Esophagus squamous epithelium (tissue), 5 donors: ENCODE results near the gene SUOX. TPM values are rescaled to one million over a fixed set of nuclear protein-coding genes. Genes with fewer than 3 reads are reported as not detected.

ENCODE experiments used
- DNase-seq: peaks from one replicate; lab custom pipeline; 2025; lab: John Stamatoyannopoulos, UW
- H3K27ac ChIP-seq, 4 donors: fragments of 200-600 bp; sonication (generic); one replicate each; pipeline ENCODE4 v1.5.1; 2016 to 2019; ENCODE audit warnings: mild to moderate bottlenecking in 1 of 4
- H3K27me3 ChIP-seq, 4 donors: fragments of 200-600 bp; sonication (generic); 1 replicate in 3 of 4; 2 replicates in 1 of 4; pipeline versions ENCODE4 v1.5.1 to v1.6.0; 2017 to 2021; ENCODE audit warnings: antibody characterized with exemption in 1 of 4
- H3K36me3 ChIP-seq, 3 donors: fragments of 200-600 bp; sonication (generic); one replicate each; pipeline ENCODE4 v1.5.1; 2016 to 2019
- H3K4me1 ChIP-seq, 3 donors: fragments of 200-600 bp; sonication (generic); one replicate each; pipeline ENCODE4 v1.5.1; 2017 to 2019
- H3K4me3 ChIP-seq, 4 donors: fragments of 200-600 bp; sonication (generic); 1 replicate in 3 of 4; 2 replicates in 1 of 4; pipeline ENCODE4 v1.5.1; 2016 to 2019; ENCODE audit warnings: mild to moderate bottlenecking in 2 of 4, moderate library complexity in 1 of 4
- H3K9me3 ChIP-seq, 3 donors: fragments of 200-600 bp; sonication (generic); one replicate each; pipeline ENCODE4 v1.5.1; 2016 to 2019
- POLR2A ChIP-seq, 4 donors: fragments of 450-650 bp; IDR thresholded peaks; one replicate each; pipeline ENCODE4 v1.6.1; 2017; ENCODE audit warnings: antibody characterized with exemption in 4 of 4, mild to moderate bottlenecking in 4 of 4, moderate library complexity in 3 of 4
- WGBS, 2 donors: methylation state at CpG; one replicate each; pipeline ENCODE4 v1.1.5; 2018; 5-methylcytosine and 5-hydroxymethylcytosine counted together
- intact Hi-C: fragments of 100-400 bp; cut with DNase I; formaldehyde crosslinking; loops from one replicate; pipeline ENCODE4 v1.15.0; 2022
- total RNA-seq, 4 donors: library from RNA; depleted of rRNA; stranded (reverse); fragments of >200 nt; gene quantifications; one replicate each; pipeline ENCODE4 v1.1.0, GENCODE V29; 2016
- TF ChIP-seq, protein P1 (sequence below), 6 experiments: fragments of 450-650 bp in 4 of 6; fragments of 200-600 bp in 2 of 6; sonication (generic) in 2 of 6; IDR thresholded peaks; one replicate each; pipeline ENCODE4 v1.5.1; 2016 to 2019; ENCODE audit warnings: antibody characterized with exemption in 6 of 6, mild to moderate bottlenecking in 4 of 6, moderate library complexity in 4 of 6
- donor health status: DM: yes; HTN: yes; CAD: no.

The SUOX gene
- total RNA-seq, 4 donors from 2014 or later, result 16.0 to 30.0 (median 18.5) TPM

DNA sequence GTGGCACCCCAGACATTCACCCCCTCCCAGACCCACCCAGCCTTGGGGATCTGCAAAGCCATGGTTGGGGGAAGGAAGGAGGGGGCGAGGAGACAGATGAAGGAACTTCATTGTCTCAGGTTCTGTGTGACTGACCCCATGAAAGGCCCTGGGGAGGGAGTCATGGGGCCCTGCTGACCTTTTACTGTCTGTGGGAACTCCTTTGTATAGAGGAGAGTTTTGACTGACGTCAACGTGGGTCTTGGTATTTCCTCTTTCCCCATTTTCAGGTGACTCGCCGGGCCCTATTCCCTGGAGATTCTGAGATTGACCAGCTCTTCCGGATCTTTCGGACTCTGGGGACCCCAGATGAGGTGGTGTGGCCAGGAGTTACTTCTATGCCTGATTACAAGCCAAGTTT lies 26.3 kb upstream of the SUOX start:
- DNase-seq, result no peak
- Histone ChIP-seq H3K27ac (peak overlapping the region in 2 of 4 donors; percentile 62 to 94), H3K9me3 (no peaks in the 10 kb centered on the region), H3K27me3 (no peaks in the 10 kb centered on the region), H3K4me3 (no peak overlapping the region), H3K36me3 (peaks cover 0 to 28% (median 0%) of the 10 kb centered on the region in 3 donors), H3K4me1 (peaks cover 18 to 55% (median 33%) of the 10 kb centered on the region in 3 donors)
- intact Hi-C loops, result no loop called here
- 78 to 85% methylated on average over 4 to 6 of the region's 7 CpGs for WGBS, 2 donors
- TF ChIP-seq POLR2A (IDR thresholded peaks at IDR 0.05), result no peak
- TF ChIP-seq, protein P1, sequence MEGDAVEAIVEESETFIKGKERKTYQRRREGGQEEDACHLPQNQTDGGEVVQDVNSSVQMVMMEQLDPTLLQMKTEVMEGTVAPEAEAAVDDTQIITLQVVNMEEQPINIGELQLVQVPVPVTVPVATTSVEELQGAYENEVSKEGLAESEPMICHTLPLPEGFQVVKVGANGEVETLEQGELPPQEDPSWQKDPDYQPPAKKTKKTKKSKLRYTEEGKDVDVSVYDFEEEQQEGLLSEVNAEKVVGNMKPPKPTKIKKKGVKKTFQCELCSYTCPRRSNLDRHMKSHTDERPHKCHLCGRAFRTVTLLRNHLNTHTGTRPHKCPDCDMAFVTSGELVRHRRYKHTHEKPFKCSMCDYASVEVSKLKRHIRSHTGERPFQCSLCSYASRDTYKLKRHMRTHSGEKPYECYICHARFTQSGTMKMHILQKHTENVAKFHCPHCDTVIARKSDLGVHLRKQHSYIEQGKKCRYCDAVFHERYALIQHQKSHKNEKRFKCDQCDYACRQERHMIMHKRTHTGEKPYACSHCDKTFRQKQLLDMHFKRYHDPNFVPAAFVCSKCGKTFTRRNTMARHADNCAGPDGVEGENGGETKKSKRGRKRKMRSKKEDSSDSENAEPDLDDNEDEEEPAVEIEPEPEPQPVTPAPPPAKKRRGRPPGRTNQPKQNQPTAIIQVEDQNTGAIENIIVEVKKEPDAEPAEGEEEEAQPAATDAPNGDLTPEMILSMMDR (IDR thresholded peaks at IDR 0.05), result no peak

DNA sequence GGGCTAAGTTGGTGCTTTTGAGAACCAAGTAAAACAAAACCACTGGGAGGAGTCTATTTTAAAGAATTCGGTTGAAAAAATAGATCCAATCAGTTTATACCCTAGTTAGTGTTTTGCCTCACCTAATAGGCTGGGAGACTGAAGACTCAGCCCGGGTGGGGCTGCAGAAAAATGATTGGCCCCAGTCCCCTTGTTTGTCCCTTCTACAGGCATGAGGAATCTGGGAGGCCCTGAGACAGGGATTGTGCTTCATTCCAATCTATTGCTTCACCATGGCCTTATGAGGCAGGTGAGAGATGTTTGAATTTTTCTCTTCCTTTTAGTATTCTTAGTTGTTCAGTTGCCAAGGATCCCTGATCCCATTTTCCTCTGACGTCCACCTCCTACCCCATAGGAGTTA lies 25.0 kb upstream of the SUOX start:
- Histone ChIP-seq H3K4me1 (peaks cover 16 to 59% (median 41%) of the 10 kb centered on the region in 3 donors), H3K36me3 (peaks cover 0 to 40% (median 0%) of the 10 kb centered on the region in 3 donors), H3K9me3 (no peaks in the 10 kb centered on the region), H3K27ac (peak overlapping the region; percentile 62 to 97 (median 92)), H3K27me3 (no peaks in the 10 kb centered on the region), H3K4me3 (no peak overlapping the region)
- 37 to 56% methylated on average over 3 of the region's 3 CpGs for WGBS, 2 donors
- TF ChIP-seq, protein P1 (IDR thresholded peaks at IDR 0.05), result no peak
- TF ChIP-seq POLR2A (IDR thresholded peaks at IDR 0.05), result no peak
- no peak for DNase-seq
- intact Hi-C loops, result no loop called here

DNA sequence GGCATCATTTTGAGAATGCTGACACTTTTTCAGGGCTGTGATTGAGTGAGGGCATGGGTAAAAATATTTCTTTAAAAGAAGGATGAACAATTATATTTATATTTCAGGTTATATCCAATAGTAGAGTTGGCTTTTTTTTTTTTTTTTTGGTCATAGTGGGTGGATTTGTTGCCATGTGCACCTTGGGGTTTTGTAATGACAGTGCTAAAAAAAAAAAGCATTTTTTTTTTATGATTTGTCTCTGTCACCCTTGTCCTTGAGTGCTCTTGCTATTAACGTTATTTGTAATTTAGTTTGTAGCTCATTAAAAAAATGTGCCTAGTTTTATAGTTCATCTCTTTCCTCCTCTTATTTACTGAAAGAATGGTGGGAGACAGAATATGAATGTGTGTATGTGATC lies 24.6 kb upstream of the SUOX start:
- H3K4me1 ChIP-seq, result peaks cover 12 to 59% (median 40%) of the 10 kb centered on the region in 3 donors
- TF ChIP-seq POLR2A (IDR thresholded peaks at IDR 0.05), result no peak
- TF ChIP-seq, protein P1 (IDR thresholded peaks at IDR 0.05), result no peak
- H3K27ac ChIP-seq, result peak overlapping the region; percentile 91 to 97 (median 96)
- DNase-seq, result no peak
- H3K9me3 ChIP-seq, result no peaks in the 10 kb centered on the region
- intact Hi-C loops, result no loop called here
- H3K36me3 ChIP-seq, result peaks cover 0 to 44% (median 0%) of the 10 kb centered on the region in 3 donors
- 24 to 27% methylated on average over 1 of the region's 1 CpG for WGBS, 2 donors
- peak overlapping the region; percentile 44 to 75 (median 60) for H3K4me3 ChIP-seq
- no peaks in the 10 kb centered on the region for H3K27me3 ChIP-seq

DNA sequence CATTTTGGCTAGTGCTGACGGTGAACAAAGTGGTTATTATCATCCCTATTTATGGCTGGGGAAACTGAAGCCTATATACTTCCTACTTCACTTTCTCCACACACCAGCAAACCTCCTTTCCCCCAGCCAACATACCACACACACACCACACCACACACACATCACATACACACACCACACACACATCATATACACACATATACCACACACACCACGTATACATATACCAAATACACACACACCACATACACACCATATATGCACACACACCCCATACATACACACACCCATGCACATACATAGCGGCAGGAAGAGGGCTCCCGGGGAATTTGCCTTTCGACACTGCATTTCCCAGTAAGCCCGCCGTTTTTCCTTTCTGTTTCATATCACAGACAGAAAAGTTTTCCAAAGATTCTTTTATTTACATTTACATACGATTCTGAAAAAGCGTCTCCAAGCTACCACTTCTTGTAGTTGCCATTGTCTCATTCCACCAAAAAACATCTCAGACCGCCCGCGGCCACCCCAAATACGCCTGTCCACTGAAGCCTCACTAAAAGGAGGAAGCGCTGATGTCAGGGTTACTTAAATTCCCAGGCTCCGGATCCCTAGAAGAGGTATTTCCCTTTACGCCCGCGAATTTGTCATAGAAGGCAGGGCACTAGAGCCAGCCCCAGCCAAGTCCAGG lies 24.0 kb upstream of the SUOX start:
- no peaks in the 10 kb centered on the region for H3K9me3 ChIP-seq
- peak overlapping the region; percentile 44 to 75 (median 60) for H3K4me3 ChIP-seq
- peak overlapping the region; percentile 91 to 97 (median 96) for H3K27ac ChIP-seq
- no peak for DNase-seq
- intact Hi-C loops, result no loop called here
- TF ChIP-seq POLR2A (IDR thresholded peaks at IDR 0.05), result peak in 3 of 4 donors; percentile 22 to 83 (median 71)
- TF ChIP-seq, protein P1 (IDR thresholded peaks at IDR 0.05), result peak in 1 of 6 experiments; percentile 6
- H3K4me1 ChIP-seq, result peaks cover 9 to 59% (median 40%) of the 10 kb centered on the region in 3 donors
- no peaks in the 10 kb centered on the region for H3K27me3 ChIP-seq
- WGBS, 2 donors, result 0% methylated on average over 16 to 18 of the region's 18 CpGs
- H3K36me3 ChIP-seq, result peaks cover 0 to 47% (median 0%) of the 10 kb centered on the region in 3 donors

DNA sequence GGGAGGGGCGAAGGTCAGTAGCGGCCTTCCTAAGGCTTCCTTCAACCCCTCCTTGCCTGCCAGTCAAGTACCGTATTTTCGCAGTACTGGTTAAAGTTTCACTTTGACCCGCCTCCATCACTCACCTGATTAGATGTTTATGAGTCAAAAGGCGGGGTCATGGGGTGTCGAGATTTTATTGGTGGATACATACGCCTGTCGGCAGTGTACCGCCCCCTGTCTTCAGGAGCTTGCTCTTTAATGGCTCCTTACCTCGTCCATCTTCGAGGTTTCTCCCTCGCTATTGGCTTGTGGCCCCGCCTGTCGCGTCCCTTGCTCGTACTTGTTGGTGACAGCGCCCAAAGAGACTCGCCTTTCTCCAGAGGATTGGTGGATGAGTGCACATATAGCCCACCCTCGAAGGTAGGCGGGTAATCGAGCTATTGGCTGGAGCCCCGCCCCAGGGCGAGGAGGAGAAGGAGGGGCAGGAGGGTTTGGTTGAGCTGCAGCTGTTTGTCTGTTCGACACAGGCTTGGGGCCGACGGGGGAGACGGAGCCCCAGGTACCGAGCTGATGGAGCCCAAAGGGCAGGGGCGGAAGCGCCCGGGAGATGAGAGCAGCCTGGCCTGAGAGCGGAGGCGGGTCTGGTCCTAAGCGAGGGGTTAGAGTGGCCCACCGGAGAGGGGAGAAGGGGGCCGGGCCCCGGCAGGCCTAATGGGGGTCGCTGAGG lies 23.3 kb upstream of the SUOX start, which contains the start of gene RAB5B:
TSS of gene RAB5B (plus strand) at position 480 of the 709 bp plus-strand sequence. CDS start 12,883 bp downstream, outside the sequence.
- WGBS, 2 donors, result 1 to 2% methylated on average over 18 to 21 of the region's 39 CpGs
- peak in 3 of 4 donors; percentile 97 to 98 (median 98) for TF ChIP-seq POLR2A (IDR thresholded peaks at IDR 0.05)
- TF ChIP-seq, protein P1 (IDR thresholded peaks at IDR 0.05), result peak in 5 of 6 experiments; percentile 21 to 91 (median 51)
- intact Hi-C loops, result no loop called here

More for the DNA sequence above, 23.3 kb upstream of the SUOX start, which contains the start of gene RAB5B:
- peaks cover 9 to 60% (median 39%) of the 10 kb centered on the region in 3 donors for H3K4me1 ChIP-seq
- H3K9me3 ChIP-seq, result no peaks in the 10 kb centered on the region
- peak within 1 kb of the TSS; percentile 77 to 99 (median 94) for H3K4me3 ChIP-seq
- peak within 1 kb of the TSS; percentile 97 to 99 (median 98) for H3K27ac ChIP-seq
- peaks cover 0 to 43% (median 0%) of the 10 kb centered on the region in 3 donors for H3K36me3 ChIP-seq
- peak; percentile 99 for DNase-seq
- H3K27me3 ChIP-seq, result no peaks in the 10 kb centered on the region
